Activated CD8-positive, alpha-beta memory T cell treated with anti-CD3 and anti-CD28 coated beads, Interleukin-2, amount 50 U/mL, for 4 hours (primary cell): ENCODE measurements around the gene MICAL3.

Source experiments
- DNase-seq: peaks from one replicate; pipeline ENCODE4 v3.0.0-alpha.2; 2020

MICAL3 gene

GRCh38 chr22:17741866-17742526 lies 282.4 kb downstream of the MICAL3 start:
- DNase-seq: no peak

DNA sequence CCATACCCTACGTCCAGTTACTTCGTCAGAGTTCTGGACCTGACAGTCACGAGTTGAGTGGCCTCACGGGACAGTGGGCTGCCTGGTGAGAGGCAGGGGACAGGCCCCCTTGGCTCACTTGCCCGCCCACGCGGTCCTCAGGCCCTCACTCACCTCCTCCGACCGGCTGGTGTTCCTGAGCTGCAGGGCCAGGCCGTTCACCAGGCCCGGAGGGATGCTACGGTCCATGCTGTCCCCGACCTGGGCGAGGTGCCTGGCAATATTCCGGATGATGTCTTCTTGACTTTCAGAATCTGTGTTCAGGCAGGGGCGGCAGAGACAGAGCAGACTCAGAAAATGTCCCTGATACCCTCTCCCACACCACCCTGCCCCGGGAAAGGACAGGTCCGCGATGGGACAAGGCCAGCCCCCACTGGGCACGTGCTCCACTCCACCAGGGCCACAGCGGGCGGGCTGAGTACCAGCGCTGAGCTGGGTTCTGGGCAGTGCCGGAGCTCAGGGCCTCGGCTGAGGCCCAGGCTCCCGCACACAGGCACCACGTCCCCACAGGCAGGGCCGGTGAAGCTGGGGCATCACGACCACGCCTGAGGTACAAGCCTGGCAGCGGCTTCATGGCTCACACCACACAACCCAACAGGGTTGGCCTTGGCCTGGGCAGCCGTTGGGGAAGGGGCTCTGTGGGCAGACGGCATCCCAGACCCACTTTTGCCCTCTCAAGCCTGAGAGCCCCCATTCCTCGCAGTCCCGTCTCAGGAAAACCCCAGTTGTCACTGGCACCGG lies 285.0 kb downstream of the MICAL3 start:
- DNase-seq: no peak

DNA sequence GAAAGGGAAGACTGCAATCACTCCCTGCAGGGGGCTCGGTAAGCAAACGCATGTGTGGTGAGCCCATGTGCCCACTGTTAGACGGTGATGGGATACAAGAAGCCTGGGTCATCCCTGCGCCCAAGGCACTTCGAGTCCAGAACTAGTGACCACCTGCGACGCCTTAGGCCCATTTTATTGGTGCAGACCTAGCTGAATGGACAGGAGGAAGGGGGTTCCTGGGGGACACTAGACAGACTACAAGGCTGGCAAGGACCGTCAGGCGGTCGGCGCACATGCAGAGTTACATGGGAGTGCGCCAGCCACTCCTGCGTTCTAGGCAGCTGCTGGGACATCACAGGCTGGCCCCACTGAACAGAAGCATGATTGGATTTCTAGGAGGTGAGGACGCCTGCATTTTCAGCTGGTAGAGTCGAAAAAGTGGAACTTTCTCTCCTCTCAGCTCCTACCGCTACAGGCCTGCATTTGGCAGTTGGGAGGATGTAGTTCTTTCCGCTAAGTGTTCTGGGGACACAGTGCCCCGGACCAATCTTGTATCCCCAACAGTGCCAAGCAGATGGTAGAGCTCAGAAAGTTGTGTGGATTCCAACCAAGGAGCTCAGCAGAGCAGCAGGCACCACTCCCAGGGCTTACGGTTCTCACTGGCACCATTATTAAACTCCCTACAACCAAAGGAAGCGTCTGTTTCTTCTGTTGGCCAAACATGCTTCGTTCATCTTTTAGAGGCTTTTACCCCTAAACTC lies 285.8 kb downstream of the MICAL3 start:
- no peak for DNase-seq
